Right lobe of liver (tissue), 4 donors: ENCODE measurements around the gene DNAJB14.

ENCODE experiments used
- CTCF ChIP-seq, 4 donors: fragments of 200-600 bp in 3 of 4; fragments of 450-650 bp in 1 of 4; IDR thresholded peaks; one replicate each; pipeline versions ENCODE4 v1.5.1 to v1.8.0; 2016 to 2022; ENCODE audit warnings: antibody characterized with exemption in 4 of 4, mild to moderate bottlenecking in 2 of 4
- POLR2A ChIP-seq: fragments of 450-650 bp; IDR thresholded peaks from one replicate; pipeline ENCODE4 v1.6.1; 2017; ENCODE audit warnings: antibody characterized with exemption, mild to moderate bottlenecking
- donor health status: DM: no; HTN: no; CAD: no.
- donor health status: DM: no; HTN: no; CAD: no.
- donor health status: DM: no; HTN: yes; CAD: no.

GRCh38 chr4:99961711-99962110 lies 15.3 kb upstream of the DNAJB14 start:
- TF ChIP-seq CTCF (IDR thresholded peaks at IDR 0.05) (no peak), POLR2A (no peak)
